ENCODE results near the gene EPM2A. TPM values are rescaled to one million over a fixed set of nuclear protein-coding genes. Genes with fewer than 3 reads are reported as not detected.

EPM2A gene
- total RNA-seq (2022; extraction: Qiagen RNA extraction; ENCODE audit: low read depth): 2.3 to 3.7 TPM (median 3.2 TPM) in 5 replicates

DNA sequence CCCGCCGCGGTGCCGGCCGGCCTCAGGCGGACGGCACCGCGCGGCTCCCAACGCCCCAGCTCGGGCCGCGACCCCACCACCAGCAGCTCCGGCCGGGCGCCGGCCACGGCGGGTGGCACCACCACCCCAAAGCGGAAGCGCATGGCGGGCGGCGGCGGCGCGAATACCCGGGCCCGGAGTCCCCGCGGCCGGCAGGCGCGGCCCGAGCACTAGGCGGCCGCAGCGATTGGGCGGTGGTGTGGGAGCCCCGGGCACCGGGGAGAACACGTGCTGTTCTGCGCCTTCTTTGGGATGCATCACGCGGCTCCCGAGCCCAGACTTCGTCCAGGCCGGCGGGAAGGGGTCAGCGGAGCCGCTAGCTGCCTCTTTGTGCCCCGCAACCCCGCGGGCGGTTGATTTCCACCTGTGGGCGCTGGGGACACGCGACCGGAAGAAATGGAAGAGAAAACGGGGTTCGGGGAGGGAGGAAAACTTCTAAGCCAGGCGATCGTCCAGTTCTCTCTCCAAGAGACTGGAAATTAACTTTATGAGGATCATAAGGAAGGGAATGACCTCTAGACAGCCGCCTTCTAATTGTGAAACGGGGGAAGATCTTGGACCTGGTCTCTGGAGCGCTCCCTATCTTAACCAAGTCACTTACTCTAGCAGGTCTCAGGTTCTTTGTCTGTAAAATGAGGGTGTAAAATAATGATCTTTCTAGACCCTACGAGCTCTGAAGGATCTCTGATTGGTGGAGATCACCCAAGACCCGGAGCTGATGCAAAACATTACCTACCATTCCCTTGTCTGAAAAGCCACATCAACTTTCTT is at the start of gene EPM2A:
Gene EPM2A (minus strand): TSS at position 165 of the 810 bp plus-strand sequence. CDS start 22 bp downstream, at position 143.

Other genes with a start within 250 kb of the EPM2A start
- gene FBXO30, start 79.3 kb upstream of the EPM2A start, total RNA-seq (2022; extraction: Qiagen RNA extraction; ENCODE audit: low read depth): 3.3 to 7.1 TPM (median 6.2 TPM) in 5 replicates
- 1.6 to 3.8 TPM (median 3.5 TPM) in 5 replicates for gene SHPRH, start 228.8 kb upstream of the EPM2A start, total RNA-seq (2022; extraction: Qiagen RNA extraction; ENCODE audit: low read depth)

All from A549 treated with RU486 at 1 μM for 4 hours (cell line).